ENCODE results near the gene ANKRD65. TPM values are rescaled to one million over a fixed set of nuclear protein-coding genes. Genes with fewer than 3 reads are reported as not detected.
"Not testable (repeated sequence)": the region's sequence is repeated elsewhere in the genome, so short reads cannot be mapped to it uniquely, and the experiment has no call there.

ANKRD65 gene
- total RNA-seq, result 0.10 and 0.17 TPM in 2 replicates

DNA sequence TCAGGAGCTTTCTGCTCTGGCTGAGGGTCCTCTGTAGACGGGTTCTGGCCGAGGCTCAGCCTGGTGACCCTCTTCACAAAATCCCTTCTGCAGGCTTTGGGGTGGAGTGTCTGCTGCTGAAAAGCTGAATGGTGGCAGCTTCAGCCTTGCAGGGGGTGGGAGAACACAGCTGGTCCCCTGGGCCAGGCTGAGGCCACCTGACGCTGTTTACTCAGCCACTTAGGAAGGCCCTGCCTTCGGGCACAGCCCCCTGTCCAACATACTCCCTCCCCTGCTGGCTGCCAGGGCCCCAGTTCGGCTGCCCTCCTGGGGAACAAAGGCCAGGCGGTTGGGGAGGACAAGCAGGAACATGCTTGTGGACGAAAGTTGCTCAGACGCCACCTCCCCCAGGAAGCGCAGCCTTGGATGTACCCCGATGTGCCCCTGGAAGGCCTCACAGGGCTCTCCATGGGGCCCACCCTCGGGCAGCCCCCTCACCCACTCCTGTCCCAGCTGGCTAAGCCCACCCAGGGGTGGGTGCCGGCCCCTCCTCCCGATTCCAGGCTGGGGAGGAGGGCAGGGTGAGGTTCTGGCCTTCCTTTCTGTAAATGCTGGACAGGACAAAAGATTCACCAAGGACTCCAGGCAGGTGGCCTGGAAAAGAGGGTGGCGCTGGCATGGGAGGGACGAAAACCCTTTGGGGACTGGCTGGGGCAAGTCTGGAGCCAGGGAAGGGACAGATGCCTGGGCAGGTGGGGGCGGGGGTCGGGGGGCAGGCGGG, at the start of gene ANKRD65:
TSS of gene ANKRD65 (minus strand) at position 130 of the 760 bp plus-strand sequence. CDS start 271 bp downstream, outside the sequence.
- no peak for DNase-seq (ENCODE audit: low read depth)

DNA sequence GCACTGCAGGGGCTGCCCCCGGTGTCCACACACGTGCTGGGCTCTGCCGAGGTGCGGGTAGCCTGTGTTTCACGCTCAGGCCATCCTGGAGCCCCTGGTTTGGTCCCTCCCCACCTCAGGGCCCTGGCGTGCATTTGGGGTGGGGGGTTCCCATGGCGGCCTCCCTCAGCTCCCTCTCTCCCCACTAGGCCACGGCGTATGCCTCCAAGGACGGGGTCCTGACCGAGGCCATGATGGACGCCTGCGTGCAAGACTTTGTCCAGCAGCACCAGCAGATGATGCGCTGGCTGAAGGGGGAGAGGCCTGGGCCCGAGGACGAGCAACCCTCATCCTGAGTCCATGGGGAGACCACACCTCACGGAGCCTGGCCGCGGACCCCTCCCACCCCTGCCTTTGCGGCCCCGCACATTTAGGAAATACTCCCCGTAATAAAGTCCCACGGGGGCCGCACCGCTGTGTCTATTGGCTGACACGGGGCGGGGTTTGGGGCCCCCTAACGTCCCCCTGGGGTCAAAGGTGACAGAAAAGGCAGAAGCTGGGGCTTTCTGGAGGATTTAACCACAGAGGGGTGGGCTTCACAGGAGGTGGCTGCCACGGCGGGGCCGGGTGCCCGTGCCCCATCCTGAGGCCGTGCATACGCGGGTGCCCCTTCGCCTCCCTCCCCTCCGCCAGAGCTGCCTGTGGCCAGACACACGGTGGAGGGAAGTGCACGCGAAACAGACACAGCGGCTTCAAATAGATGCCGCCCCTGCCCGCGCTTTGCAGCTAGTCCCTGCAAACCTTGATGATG, 47.3 kb upstream of the ANKRD65 start:
- not testable (repeated sequence) for DNase-seq (ENCODE audit: low read depth)

DNA sequence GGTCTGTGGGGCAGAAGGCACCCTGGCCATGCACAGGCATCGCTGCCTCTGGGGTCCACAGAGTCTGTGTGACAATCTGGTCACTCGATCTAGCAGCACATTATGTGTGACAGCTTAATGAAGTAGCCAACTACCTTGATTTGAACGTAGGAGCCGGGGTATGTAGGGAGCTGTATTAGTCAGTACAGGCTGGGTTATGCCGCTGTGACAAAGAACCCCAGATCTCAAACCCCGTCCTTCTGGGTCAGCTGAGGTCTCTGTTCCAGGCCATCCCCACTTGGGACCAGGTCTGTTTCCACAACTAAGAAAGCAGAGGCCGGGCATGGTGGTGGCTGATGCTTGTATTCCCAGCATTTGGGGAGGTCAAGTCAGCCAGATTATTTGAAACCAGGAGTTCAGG, 42.2 kb upstream of the ANKRD65 start:
- DNase-seq (ENCODE audit: low read depth), result no peak

DNA sequence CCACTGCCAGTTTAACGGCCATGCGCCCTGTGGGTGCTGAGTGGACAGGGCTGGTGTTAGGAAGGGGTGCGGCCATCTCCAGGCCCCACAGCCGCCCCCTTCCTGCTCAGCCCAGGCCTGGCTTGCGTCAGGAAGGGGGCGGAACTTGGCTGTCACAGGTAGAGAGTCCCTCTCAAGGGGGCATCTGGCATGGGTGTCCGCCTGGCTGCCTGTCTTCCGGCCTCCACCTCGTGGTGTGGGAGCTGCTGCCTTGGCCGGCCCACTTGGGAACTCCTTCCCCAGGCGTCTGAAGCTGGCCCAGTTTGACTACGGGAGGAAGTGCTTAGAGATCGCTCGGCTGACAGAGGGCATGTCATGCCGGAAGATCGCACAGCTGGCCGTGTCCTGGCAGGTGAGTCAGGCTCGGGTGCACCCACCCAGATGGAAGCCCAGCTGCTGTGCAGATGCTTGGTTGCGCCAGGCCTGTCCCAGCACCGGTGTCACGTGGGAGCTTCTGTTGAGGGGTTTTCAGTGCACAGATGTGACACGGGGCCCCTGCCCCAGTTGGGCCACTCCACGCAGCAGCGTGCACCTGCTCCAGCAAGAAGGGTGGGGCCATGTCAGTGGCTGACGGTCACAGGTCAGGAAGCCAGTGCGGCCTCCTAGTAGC, 41.4 kb upstream of the ANKRD65 start:
- DNase-seq (ENCODE audit: low read depth), result peak; percentile 24

DNA sequence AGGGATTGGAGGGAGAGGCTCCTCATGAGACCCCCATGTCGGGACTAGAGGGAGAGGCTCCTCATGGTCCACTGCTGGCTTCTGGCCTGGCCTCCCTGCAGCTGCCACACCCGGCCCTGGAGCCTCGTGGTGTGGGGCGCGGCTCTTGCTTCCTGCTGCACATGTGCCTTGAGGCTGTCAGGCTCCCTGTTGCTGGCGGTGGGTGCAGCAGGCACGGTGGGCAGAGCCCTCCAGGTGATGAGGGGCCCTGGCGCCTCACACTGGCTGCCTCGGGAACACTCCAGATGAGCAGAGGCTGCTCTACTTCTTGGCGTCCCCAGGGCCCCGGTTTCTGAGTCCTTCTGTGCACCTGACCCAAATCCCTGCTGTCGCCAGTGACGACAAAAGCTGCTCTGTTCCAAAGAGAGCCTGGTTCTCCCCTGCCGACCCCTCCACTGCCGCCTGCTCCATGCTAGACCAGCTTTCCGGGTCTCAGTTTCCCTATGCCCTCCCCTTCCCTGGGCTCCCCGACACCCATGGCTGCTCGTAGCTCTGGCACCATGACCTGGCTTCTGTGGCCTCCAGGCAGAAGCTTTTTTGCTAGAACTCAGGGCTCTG, 40.7 kb upstream of the ANKRD65 start:
- no peak for DNase-seq (ENCODE audit: low read depth)

DNA sequence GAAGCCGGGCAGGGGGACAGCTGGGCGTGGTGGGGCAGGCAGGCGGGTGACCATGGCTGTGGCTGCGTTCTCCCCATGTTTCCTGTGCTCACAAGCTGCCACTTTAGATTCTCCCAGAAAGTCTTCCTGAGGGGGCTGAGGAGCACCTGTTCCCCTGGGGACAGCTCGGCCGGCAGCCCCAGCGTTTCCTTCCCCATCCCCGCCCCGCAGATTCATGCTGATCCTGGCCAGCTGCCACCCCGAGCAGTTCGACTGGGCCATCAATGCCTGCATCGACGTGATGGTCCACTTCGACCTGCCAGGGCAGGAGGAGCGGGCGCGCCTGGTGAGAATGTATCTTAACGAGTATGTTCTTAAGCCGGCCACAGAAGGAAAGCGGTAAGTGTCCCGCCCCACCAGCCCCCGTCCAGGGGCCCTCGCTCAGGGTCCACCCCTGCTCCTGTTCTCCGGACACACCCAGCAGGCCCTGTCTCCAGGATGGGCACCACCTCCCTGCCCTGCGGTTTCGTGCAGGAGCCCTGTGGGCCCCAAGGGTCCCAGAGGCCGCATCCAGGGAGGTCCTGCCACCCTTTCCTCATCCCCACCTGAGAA, 39.6 kb upstream of the ANKRD65 start:
- no peak for DNase-seq (ENCODE audit: low read depth)

DNA sequence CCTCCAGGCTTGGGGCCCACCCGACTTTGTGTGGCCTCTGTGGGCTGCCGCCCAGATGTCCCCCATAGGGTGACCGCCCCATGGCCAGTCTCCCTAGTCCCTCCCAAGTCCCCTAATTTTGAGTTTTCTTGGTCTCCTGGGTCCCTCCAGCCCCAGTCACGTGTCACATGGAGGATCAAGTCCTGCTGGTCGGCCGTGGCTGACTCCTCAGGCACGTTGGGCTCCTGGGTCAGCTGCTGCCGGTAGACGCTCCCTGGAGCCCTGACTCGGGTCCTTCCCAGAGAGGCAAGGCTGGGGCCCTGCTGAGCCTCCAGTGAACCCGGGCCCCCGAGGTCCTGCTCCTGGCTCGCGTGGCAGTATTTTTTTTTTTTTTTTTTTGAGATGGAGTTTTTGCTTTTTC, 38.6 kb upstream of the ANKRD65 start:
- DNase-seq (ENCODE audit: low read depth), result not testable (repeated sequence)

DNA sequence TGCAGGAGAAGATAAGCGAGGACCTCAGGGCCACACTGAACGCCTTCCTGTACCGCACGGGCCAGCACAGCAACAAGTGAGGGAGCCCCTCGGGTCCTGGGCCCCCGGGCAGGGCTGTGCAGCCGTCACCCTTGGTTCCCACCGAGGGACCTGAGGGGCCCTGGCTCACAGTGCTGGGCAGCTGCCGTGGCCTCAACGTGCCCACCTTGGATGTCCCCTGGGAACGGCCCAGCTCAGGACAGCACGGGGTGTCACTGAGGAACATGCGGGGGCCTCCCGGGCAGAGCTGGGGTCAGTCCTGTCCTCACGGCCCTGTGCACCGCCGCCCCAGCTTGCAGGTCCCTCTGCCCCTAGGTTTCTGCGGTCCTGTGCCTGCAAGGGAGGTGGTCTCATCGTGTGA, 38.1 kb upstream of the ANKRD65 start:
- not testable (repeated sequence) for DNase-seq (ENCODE audit: low read depth)

DNA sequence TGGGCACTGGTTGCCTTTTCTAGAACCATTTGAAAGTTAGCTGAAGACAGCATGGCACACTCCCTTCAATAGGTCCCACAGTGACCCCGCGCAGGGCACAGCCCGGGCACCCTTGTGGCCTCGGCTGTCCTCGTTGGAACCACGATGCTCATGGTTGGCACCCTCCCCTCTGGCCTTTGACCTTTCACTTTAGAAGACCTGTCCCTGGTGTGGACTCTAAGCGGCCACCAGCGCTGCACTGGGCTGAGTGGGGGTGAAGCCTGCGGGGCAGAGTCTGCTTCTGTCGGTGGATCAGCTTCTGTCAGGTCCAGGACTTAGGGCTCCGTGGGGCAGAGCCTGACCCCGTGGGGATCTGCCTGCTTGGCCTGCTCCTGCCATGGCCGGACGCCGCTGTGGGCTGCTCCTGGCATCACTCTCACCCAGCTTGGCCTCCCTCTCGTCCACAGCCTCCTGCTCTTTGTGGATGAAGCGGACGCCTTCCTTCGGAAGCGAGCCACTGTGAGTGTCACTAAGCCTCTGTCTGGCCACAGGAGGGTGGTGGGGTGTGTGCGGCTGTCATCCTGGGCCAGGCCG, 35.7 kb upstream of the ANKRD65 start:
- DNase-seq (ENCODE audit: low read depth), result not testable (repeated sequence)

DNA sequence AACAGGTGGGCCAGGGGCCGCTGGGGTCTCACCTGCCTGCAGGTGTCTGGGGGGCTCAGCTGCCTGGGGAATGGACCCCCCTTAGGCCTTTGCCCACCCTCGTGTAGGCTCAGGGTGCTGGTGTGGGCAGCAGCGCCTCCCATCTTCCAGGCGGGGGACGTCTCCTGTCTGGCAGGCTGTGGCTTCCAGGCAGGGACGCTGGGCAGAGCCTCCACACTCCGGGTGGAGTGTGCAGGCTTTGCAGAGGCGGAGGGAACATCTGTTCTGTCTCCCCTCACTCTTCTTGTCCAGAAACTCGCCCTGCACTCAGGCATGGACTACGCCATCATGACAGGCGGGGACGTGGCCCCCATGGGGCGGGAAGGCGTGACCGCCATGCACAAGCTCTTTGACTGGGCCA, 34.9 kb upstream of the ANKRD65 start:
- DNase-seq (ENCODE audit: low read depth), result not testable (repeated sequence)

DNA sequence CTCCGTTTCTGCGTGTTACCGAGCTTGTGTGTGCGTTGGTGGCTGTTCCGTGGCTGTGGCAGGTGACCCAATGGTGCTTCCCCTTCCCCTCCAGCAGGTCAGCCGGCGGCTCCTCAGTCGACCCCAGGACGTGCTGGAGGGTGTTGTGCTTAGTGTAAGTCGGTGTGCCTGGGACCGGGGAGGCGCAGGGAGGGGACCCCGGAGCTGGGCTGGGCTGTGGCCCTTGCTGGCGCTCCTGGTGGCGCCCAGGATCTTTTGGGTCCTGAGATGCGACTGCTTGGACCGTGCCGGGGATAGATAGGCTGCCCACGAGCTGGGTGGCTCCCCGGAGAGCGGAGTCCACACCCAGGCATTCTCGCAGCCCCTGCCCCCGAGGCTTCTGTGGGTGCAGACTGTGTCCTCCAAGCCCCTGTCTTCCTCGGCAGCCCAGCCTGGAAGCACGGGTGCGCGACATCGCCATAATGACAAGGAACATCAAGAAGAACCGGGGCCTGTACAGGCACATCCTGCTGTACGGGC, 34.3 kb upstream of the ANKRD65 start:
- DNase-seq (ENCODE audit: low read depth), result no peak

DNA sequence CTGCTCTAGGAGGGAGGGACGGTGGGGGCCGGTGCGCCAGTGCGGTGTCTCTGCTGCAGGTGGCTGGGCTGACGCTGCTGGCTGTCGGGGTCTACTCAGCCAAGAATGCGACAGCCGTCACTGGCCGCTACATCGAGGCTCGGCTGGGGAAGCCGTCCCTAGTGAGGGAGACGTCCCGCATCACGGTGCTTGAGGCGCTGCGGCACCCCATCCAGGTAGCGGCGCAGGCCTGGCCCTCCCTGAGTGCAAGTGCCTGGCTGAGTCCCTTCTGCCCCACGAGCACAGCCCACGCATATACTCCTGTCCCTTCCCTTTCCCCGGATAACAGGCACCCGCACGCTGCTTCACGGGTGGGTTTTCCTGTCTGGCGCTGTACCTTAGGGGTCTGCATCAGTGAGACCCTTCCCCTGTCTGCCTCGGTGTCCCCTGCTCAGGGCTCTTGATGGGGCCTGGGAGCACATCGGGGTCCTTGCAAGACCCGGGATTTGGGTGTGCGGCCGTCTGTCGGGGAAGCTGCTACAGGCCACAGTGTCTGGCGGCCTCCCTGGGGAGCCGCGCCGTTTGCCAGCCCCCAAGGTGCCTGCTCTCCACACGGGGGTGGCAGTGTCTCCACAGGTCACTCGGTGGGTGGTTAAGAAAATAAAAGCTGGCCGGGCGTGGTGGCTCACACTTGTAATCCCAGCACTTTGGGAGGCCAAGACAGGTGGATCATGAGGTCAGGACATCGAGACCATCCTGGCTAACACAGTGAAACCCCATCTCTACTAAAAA, 33.4 kb upstream of the ANKRD65 start:
- DNase-seq (ENCODE audit: low read depth), result not testable (repeated sequence)

DNA sequence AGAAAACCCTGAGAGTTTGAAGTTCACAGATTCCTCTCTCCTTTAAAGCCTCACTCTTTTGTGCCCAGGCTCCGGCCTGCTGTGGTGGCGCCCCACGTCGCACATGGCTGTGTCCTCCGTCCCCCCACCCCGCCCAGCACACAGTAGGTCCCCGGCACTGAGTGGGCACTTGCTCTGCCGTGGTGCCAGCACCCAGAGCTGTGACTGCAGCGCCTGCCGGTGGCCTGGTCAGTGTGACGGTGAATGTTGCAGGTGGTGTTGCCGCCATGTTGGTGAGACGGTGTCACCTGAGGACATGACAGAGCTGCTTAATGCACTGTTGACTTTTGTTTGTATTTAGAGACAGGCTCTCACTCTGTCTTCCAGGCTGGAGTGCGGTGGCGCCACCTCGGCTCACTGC, 31.8 kb upstream of the ANKRD65 start:
- DNase-seq (ENCODE audit: low read depth), result no peak

DNA sequence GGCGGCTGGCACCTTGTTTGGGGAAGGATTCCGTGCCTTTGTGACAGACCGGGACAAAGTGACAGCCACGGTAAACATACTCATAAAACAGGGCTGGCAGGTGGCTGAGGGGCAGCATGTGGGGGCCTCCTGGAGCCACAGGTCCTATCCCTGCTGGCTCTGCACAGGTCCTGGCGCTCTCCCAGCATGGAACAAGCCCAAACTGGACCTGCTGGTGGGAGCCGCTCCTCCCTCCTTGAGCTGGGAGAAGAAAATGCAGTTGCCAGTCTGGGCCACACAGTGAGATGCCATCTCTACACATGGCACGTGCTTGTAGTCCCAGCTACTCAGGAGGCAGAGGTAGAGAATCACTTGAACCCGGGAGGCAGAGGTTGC, 31.3 kb upstream of the ANKRD65 start:
- DNase-seq (ENCODE audit: low read depth), result not testable (repeated sequence)

DNA sequence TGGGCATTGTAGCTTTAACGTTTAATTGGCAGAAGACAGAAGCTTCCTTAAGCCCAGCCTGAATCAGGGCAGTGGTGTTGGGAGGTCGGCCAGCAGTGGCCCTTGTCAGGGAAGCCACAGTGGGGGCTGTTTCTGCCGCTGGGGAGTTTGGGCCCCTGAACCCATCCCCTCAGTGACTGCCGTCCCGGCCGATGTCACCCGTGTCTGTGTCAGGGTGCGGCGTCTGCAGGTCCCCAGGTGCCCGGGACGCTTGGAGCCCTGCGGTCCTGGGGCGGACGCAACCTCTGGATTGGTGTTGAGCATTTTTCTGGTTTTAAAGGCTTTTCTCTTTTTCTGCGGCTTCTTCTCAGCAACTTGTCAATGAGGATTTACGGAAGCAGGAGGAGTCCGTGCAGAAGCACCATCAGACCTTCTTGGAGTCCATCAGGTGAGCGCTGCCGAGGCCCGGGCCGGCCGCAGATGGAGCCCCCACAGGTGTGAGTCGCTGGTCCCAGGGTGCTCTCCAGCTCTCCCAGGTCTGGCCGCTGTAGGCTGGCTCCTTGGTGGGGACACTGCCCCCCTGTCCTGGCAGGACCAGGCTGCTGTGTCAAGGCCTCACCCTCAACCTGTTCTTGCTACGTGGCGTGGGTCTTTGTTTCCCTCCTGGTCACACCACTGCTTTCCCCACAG, 30.8 kb upstream of the ANKRD65 start:
- no peak for DNase-seq (ENCODE audit: low read depth)

DNA sequence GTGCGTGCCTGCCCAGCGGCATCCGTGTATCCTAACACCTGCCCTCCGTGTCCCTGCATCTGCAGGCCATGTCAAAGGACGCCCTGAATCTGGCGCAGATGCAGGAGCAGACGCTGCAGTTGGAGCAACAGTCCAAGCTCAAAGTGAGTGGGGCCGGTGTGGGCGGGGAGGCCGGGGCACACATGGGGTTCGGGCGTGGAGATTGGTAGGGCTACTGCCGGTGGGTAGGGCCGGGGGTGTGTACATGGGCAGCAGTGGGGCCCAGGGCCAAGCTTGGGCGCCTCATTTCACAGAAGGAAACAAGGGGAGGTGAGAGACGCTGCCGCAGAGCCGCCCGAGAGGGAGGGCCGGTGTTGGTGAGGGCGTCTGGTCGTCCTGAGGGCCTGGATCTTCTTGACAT, 29.5 kb upstream of the ANKRD65 start:
- not testable (repeated sequence) for DNase-seq (ENCODE audit: low read depth)

DNA sequence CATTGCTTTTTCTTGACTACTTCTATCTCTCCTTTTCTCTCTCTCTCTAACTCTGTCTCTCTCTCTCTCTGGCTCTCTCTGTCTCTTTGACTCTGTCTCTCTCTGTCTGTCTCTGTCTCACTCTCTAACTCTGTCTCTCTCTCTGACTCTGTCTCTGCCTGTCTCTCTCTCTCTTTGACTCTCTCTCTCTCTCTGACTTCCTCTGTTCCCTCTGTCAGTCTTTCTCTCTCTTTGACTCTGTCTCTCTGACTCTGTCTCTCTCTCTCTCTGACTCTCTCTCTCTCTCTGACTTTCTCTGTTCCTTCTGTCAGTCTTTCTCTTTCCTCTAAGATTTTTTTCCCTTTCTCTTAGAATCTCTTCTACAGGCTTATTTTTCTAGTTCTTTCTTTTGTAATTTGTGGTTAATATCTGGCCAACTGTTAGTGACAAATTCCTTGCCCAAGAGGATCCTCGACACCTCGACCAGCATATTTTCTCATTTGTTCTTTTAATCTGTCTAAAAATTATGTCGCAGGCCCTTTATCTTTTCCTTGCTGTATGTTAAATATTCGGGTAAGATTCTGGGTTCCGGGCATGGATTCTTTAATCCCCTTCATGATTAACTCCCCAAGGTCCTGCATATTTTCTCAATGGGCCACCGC, 28.1 kb upstream of the ANKRD65 start, which contains the start of gene ATAD3C:
TSS of gene ATAD3C (plus strand) at position 591 of the 641 bp plus-strand sequence. CDS start 995 bp downstream, outside the sequence.
- no peak for DNase-seq (ENCODE audit: low read depth)

DNA sequence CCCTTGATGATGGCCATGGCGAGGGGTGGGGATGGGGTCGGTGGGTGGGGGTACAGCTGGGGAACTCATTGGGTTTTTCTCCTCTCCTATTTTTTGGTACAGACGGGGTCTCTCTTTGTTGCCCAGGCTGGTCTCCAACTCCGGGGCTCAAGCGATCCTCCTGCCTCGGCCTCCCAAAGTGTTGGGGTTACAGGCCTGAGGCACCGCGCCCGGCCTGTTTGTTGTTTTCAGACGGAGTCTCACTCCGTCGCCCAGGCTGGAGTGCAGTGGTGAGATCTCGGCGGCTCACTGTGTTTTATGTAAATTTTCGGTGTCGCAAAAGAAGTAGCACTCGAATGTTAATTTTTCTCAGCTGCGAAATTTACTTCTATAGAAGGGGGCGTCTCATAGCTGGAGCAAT, 25.6 kb upstream of the ANKRD65 start:
- DNase-seq (ENCODE audit: low read depth), result not testable (repeated sequence)

Data from renal cortical epithelial cell (primary cell).